ENCODE measurements around the gene AKAP8L.

GRCh38 chr19:15425321-15425950, 6.6 kb upstream of the AKAP8L start:
- no peak for TF ChIP-seq CTCF (conservative IDR thresholded peaks at IDR 0.05; ENCODE audit: low read depth, low read length)
- TF ChIP-seq EZH2 (IDR thresholded peaks at IDR 0.05; ENCODE audit: borderline replicate concordance, low read depth, low read length, poor library complexity, severe bottlenecking) = no peak
